COLO829 (cell line): ENCODE measurements around the gene DHRSX.
"Not testable (repeated sequence)": the region's sequence is repeated elsewhere in the genome, so short reads cannot be mapped to it uniquely, and the experiment has no call there.

Source experiments
- DNase-seq: peaks from one replicate; pipeline ENCODE4 v3.0.0; 2012; ENCODE audit warnings: low spot score

Gene DHRSX

GRCh38 chrX:2474280-2474962 is 26.4 kb downstream of the DHRSX start:
- DNase-seq: no peak

DNA sequence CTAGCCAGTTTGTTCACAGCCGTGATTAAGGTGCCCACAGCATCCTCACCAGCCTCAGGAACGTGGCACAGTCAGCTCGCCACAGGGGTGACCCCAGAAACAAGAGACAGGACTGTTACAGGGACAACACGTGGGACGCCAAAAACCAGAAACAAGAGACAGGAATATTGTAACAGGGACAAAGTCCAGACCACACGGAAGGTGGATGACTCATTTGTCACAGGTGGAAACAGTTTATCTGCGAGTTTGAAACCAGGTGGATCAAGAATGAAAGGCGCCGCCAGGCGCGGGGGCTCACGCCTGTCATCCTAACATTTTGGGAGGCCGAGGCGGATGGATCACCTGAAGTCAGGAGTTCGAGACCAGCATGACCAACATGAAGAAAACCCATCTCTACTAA is 27.7 kb downstream of the DHRSX start:
- not testable (repeated sequence) for DNase-seq

GRCh38 chrX:2471641-2472040 is 29.1 kb downstream of the DHRSX start:
- DNase-seq: no peak

DNA sequence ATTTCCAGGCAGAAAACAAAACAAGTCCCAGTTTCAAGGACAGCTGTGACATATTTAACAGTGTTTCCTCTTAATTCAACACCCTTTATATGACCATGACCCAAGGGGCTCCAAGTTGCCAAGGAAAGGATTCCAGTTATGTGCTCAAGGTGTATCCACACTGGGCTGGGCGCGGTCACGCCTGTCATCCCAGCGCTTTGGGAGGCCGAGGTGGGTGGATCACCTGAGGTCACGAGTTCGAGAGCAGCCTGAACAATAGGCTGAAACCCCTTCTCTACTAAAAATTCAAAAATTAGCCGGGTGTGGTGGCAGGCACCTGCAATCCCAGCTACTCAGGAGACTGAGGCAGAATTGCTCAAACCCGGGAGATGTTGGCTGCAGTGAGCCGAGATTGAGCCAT is 29.6 kb downstream of the DHRSX start:
- not testable (repeated sequence) for DNase-seq

- DNase-seq: not testable (repeated sequence)
Measured at GRCh38 chrX:2469852-2470251, 30.9 kb downstream of the DHRSX start.

- no peak for DNase-seq
Measured at GRCh38 chrX:2469196-2469685, 31.5 kb downstream of the DHRSX start.

DNA sequence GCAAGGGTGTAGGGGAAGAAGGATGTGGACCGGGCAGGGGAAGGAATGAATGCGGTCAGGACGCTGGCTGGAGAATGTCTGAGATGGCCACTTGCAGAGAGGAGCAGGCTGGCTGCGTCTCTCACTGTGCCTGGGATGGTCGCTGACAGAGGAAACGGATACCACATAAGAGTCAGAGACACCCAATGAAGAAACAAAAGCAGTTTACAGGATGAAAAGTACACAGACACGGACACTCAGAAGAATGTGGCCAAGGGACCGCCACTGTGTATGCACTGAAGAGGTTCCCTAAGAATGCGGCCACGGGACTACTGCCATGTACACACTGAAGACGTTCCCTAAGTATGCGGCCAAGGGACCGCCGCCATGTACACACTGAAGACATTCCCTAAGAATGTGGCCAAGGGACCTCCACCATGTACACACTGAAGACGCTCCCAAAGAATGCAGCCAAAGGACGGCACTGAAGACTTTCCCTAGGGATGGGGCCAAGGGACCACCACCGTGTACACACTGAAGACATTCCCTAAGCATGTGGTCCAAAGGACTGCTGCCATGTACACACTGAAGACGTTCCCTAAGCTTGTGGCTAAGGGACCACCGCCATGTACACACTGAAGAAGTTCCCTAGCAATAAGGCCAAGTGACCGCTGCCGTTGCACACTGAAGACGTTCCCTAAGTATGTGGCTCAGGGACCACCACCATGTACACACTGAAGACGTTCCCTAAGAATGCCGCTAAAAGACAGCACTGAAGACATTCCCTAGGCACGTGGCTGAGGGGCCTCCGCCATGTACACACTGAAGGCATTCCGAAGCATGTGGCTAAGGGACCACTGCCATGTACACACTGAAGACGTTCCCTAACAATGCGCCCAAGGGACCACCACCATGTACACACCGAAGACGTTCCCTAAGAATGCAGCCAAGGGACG is 32.2 kb downstream of the DHRSX start:
- DNase-seq: no peak

- DNase-seq: no peak
Measured at GRCh38 chrX:2466876-2467656, 33.7 kb downstream of the DHRSX start.

DNA sequence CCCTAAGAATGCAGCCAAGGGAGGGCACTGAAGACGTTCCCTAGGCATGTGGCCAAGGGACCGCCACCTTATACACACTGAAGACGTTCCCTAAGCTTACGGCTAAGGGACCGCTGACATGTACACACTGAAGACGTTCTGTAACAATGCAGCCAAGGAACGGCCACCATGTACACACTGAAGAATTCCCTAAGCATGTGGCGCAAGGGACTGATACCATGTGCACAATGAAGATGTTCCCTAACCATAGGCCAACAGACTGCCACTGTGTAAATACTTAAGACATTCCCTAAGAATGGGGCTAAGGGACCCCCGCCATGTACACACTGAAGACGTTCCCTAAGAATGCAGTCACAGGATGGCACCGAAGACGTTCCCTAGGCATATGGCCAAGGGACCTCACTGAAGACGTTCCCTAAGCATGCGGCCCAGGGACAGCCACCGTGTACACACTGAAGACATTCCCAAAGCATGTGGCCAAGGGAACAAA is 36.1 kb downstream of the DHRSX start:
- DNase-seq: no peak

GRCh38 chrX:2463973-2464676 is 36.7 kb downstream of the DHRSX start:
- DNase-seq: no peak

DNA sequence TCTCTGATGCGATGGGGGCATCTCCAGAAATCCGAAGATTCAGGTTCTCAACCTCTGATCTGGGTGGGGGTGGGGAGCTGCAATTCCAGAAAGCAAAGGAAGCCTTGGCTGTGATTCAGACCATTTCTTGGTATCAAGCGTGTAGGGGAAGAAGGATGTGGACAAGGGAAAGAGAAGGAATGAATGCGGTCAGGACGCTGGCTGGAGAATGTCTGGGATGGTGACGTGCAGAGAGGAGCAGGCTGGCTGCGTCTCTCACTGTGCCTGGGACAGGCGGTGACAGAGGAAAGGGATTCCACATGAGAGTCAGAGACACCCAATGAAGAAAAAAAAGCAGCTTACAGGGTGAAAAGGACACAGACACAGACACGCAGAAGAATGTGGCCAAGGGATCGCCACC is 37.3 kb downstream of the DHRSX start:
- DNase-seq: not testable (repeated sequence)

- DNase-seq: peak; percentile 34
Measured at GRCh38 chrX:2462780-2463179, 38.0 kb downstream of the DHRSX start.

GRCh38 chrX:2462074-2462473 is 38.7 kb downstream of the DHRSX start:
- DNase-seq: no peak

- no peak for DNase-seq
Measured at GRCh38 chrX:2461711-2462016, 39.1 kb downstream of the DHRSX start.

DNA sequence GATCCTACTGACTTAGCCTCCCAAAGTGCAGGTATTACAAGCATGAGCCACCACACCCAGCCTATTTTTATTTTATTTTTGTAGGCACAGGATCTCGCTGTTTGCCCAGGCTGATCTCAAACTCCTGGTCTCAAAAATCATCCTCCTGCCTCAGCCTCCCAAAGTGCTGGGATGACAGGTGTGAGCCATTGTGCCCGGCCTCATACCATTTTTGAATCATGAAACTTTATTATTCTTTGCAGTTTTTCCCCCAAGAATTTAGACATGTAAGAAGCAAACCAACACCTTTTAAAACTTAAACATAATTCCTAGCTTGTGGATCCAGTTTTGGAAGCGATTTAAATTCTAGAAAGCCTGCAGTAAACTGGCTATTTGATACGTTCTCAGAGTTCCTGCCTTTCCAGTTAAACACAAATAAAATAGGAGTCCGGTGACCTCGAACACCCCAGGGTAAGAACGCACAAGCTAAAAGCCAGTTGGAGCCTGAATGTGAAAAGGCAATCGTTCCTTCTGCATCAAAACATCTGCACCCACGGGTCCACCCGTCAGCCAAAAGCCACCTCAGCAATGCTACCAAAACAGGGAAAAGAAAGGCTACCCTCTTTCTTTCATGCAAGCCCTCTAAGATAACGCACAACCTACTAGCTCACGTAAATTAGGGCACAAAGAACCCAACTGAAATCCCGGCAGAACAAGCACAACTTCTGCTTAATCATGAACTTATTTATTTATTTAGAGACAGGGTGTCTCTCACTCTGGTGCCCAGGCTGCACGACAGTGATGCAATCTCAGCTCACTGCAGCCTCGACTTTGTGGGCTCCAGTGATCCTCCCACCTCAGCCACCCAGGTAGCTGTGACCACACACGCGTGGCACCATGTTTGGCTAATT is 39.7 kb downstream of the DHRSX start:
- DNase-seq: not testable (repeated sequence)

- DNase-seq: not testable (repeated sequence)
Measured at GRCh38 chrX:2460048-2460447, 40.7 kb downstream of the DHRSX start.

GRCh38 chrX:2458309-2458708 is 42.5 kb downstream of the DHRSX start:
- no peak for DNase-seq

DNA sequence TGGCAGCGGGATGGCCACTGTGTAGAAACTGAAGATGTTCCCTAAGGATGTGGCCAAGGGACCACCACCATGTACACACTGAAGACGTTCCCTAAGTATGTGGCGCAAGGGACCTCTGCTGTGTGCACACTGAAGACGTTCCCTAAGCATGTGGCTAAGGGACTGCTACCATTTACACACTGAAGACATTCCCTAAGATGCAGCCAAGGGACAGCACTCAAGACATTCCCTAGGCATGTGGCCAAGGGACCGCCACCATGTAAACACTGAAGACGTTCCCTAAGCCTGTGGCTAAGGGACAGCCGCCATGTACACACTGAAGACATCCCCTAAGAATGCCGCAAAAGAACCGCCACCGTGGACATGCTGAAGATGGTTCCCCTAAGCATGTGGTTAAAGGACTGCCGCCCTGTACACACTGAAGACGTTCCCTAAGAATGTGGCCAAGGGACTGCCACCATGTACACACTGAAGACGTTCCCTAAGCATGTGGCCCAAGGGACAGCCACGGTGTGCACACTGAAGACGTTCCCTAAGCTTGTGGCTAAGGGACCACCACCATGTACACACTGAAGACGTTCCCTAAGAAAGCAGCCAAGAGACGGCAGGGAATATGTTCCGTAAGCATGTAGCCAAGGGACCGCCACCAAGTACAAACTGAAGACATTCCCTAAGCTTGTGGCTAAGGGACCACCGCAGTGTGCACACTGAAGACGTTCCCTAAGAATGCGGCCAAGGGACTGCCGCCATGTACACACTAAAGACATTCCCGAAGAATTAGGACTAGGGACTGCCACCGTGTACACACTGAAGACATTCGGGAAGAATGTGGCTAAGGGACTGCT is 43.3 kb downstream of the DHRSX start:
- DNase-seq: no peak

DNA sequence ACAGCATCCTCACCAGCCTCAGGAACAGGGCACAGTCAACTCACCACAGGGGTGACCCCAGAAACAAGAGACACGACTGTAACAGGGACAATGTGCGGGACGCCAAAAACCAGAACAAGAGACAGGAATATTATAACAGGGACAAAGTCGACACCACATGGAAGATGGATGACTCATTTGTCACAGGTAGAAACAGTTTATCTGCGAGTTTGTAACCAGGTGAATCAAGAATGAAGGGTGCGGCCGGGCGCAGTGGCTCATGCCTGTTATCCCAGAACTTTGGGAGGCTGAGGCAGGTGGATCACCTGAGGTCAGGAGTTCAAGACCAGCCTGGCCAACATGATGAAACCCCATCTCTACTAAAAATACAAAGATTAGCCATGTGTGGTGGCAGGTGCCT is 44.7 kb downstream of the DHRSX start:
- not testable (repeated sequence) for DNase-seq

DNA sequence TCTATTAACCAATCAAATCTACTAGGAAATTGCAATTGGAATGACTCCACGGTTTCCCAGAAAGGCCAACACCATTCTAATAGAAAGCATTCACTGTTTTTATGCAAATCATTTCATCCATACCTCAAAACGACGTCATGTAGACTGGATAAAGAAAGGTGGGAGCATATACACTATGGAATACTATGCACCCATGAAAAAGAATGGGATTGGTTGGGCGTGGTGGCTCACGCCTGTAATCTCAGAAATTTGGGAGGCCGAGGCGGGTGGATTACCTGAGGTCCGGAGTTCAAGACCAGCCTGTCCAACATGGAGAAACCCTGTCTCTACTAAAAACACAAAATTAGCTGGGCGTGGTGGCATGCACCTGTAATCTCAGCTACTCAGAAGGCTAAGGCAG is 46.2 kb downstream of the DHRSX start:
- not testable (repeated sequence) for DNase-seq
